Measurements from ENCODE around the gene CPVL. TPM values are rescaled to one million over a fixed set of nuclear protein-coding genes. Genes with fewer than 3 reads are reported as not detected.

The CPVL gene
- total RNA-seq, 1 donor from 2014 or later = 49.4 TPM

DNA sequence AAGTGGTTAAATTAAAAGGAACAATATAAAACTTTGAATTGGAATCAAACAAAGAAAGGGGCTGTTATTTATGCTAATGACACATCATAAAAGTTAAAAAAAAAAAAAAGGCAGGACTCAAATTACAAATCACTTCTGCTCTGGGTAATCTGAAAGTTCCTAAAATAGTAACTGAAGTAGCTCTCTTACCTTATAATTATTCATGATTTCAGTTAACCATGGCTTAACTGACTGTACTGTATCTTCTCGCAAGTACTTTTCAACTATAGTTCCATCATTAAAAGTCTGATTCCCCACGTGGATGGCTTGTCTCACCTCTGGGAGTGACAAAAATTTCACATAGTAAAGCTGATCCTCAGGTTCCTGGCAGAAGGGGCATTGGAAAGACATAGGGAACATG lies 82.5 kb downstream of the CPVL start:
- TF ChIP-seq, protein P1, sequence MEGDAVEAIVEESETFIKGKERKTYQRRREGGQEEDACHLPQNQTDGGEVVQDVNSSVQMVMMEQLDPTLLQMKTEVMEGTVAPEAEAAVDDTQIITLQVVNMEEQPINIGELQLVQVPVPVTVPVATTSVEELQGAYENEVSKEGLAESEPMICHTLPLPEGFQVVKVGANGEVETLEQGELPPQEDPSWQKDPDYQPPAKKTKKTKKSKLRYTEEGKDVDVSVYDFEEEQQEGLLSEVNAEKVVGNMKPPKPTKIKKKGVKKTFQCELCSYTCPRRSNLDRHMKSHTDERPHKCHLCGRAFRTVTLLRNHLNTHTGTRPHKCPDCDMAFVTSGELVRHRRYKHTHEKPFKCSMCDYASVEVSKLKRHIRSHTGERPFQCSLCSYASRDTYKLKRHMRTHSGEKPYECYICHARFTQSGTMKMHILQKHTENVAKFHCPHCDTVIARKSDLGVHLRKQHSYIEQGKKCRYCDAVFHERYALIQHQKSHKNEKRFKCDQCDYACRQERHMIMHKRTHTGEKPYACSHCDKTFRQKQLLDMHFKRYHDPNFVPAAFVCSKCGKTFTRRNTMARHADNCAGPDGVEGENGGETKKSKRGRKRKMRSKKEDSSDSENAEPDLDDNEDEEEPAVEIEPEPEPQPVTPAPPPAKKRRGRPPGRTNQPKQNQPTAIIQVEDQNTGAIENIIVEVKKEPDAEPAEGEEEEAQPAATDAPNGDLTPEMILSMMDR (IDR thresholded peaks at IDR 0.05) = no peak
- Histone ChIP-seq H3K27ac (no peak overlapping the region), H3K36me3 (no peaks in the 10 kb centered on the region), H3K4me1 (no peaks in the 10 kb centered on the region), H3K27me3 (ENCODE audit: low read depth) (no peaks in the 10 kb centered on the region), H3K4me3 (no peak overlapping the region), H3K9me3 (no peaks in the 10 kb centered on the region)
- DNase-seq (no peak), ATAC-seq (no peak)
- intact Hi-C loops (cut with DNase I) = no loop called here

DNA sequence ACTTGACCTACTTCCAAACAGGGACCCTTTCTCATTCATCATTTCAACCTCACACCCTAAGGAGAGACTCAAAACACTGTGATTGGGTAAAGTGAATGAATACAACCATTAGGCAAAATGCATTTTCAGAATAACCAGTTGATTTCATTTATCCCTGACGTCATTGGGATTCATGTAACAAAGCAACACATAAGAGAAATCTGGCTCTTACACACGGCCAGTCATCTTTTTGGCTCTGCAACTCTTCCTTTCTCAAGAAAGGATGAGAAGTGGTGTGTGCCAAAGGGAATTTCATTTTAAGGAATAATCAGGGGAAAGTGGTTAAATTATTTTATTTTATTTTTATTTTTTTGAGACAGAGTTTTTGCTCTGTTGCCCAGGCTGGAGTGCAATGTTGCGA lies 83.1 kb downstream of the CPVL start:
- intact Hi-C loops (cut with DNase I) = no loop called here
- DNase-seq = no peak
- TF ChIP-seq, protein P1 (IDR thresholded peaks at IDR 0.05) = no peak

GRCh38 chr7:29053105-29053872 lies 93.0 kb downstream of the CPVL start:
- intact Hi-C loops (cut with DNase I) = no loop called here
- Histone ChIP-seq H3K9me3 (no peaks in the 10 kb centered on the region), H3K36me3 (no peaks in the 10 kb centered on the region), H3K27me3 (ENCODE audit: low read depth) (no peaks in the 10 kb centered on the region), H3K4me1 (no peaks in the 10 kb centered on the region), H3K4me3 (no peak overlapping the region), H3K27ac (no peak overlapping the region)
- DNase-seq (no peak), ATAC-seq (no peak)
- TF ChIP-seq, protein P1 (IDR thresholded peaks at IDR 0.05) = no peak

More for the DNA sequence above, 83.1 kb downstream of the CPVL start:
- no peak overlapping the region for H3K4me3 ChIP-seq
- no peaks in the 10 kb centered on the region for H3K4me1 ChIP-seq
- H3K36me3 ChIP-seq = no peaks in the 10 kb centered on the region
- ATAC-seq = no peak
- H3K27me3 ChIP-seq (ENCODE audit: low read depth) = no peaks in the 10 kb centered on the region
- no peak overlapping the region for H3K27ac ChIP-seq
- peaks cover 5% of the 10 kb centered on the region for H3K9me3 ChIP-seq

DNA sequence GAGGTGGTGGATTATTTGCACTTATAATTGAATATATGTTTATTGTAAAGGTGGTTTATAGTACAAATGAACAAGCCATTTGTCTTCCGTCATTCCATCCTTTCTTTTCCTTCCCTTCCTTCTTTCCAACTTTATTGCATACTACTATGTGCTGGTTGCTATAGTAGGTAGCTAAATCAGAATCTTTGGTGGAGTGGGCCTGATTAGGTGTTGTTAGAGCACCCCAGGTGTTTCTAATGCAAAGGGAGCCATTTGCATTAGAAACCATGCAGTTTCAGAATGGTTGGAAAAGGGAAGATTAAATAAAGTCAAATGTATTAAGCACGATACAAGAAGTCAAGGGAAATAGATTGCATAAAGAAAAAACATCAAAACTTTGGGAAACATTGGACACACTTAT lies 99.4 kb downstream of the CPVL start:
- H3K4me1 ChIP-seq = no peaks in the 10 kb centered on the region
- no peaks in the 10 kb centered on the region for H3K27me3 ChIP-seq (ENCODE audit: low read depth)
- no peak for ATAC-seq
- intact Hi-C loops (cut with DNase I) = no loop called here
- no peaks in the 10 kb centered on the region for H3K36me3 ChIP-seq
- DNase-seq = no peak
- H3K4me3 ChIP-seq = no peak overlapping the region
- no peaks in the 10 kb centered on the region for H3K9me3 ChIP-seq
- TF ChIP-seq, protein P1 (IDR thresholded peaks at IDR 0.05) = no peak
- no peak overlapping the region for H3K27ac ChIP-seq

DNA sequence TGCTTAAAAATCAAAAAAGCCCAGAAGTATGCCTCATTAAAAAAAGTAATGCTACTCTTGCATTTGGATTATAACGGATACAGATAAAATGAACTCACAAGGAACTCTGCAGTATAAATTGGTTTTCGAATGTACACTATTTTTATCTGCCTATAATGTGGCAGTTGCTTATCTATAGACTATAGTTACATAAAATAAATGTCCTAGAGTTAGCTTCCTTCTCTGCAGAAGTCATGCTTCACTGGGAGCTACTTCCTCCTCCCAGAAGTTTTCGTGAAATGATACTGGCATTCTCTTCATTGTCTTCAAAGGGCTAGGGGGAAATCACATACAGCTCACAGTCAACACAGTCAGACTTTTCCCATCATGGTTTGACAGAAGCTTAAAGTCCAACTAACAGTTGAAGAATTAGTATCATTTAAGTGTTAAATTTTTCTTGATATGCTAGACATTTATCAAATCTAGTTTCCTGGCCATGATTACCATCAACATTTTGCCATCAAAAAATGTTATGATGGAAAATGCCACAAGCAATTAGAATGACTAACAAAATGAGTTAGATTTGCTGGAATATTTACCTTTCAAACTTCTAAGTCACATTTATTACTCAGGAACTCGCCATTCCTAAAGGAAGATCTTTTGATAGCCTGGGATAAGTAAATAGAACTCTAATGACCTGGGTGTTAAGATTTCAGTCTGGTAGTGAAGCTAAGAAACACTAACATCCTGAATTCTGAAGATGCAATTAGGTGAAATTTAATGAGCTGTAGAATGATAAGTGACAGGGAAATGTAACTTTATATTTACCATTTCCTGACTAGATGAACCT lies 100.9 kb downstream of the CPVL start:
- TF ChIP-seq, protein P1 (IDR thresholded peaks at IDR 0.05) = no peak
- no peak overlapping the region for H3K27ac ChIP-seq
- H3K4me3 ChIP-seq = no peak overlapping the region
- intact Hi-C loops (cut with DNase I) = no loop called here
- no peak for ATAC-seq
- H3K27me3 ChIP-seq (ENCODE audit: low read depth) = no peaks in the 10 kb centered on the region
- DNase-seq = no peak
- no peaks in the 10 kb centered on the region for H3K36me3 ChIP-seq
- no peaks in the 10 kb centered on the region for H3K9me3 ChIP-seq
- H3K4me1 ChIP-seq = no peaks in the 10 kb centered on the region
